CD4-positive, alpha-beta memory T cell (primary cell): Measurements from ENCODE around the gene MAP3K19. TPM values are rescaled to one million over a fixed set of nuclear protein-coding genes. Genes with fewer than 3 reads are reported as not detected.

ENCODE experiments used
- CTCF ChIA-PET: fragments of 350-600 bp; sonication (Branson Sonifier 250); formaldehyde crosslinking; loops from one replicate; lab custom pipeline; 2021; ENCODE audit warnings: inconsistent platforms; ENCODE audit not compliant: partially characterized antibody; lab: Charles Lee
- POLR2A ChIA-PET: fragments of 350-600 bp; sonication (Branson Sonifier 250); formaldehyde crosslinking; loops from one replicate; lab custom pipeline; 2021; ENCODE audit not compliant: partially characterized antibody; lab: Charles Lee
- DNase-seq, 5 donors: peaks; one replicate each; pipeline versions ENCODE4 v3.0.0 to v3.0.0-alpha.2; 2020 to 2022; ENCODE audit warnings: mixed read lengths in 1 of 5
- H3K27ac ChIP-seq: one replicate; pipeline ENCODE4 v1.7.0; 2013; ENCODE audit warnings: low read depth, low read length
- H3K27me3 ChIP-seq: 2 replicates; pipeline ENCODE4 v1.7.0; 2013; ENCODE audit warnings: mild to moderate bottlenecking, low read length, moderate library complexity; ENCODE audit not compliant: insufficient read depth
- H3K36me3 ChIP-seq: 2 replicates; pipeline ENCODE4 v1.7.0; 2013; ENCODE audit warnings: mild to moderate bottlenecking, low read length, moderate library complexity; ENCODE audit not compliant: insufficient read depth
- H3K4me1 ChIP-seq: 2 replicates; pipeline ENCODE4 v1.7.0; 2013; ENCODE audit warnings: mild to moderate bottlenecking, low read length, moderate library complexity; ENCODE audit not compliant: insufficient read depth
- H3K4me3 ChIP-seq, 2 donors: one replicate each; pipeline ENCODE4 v1.7.0; 2013; ENCODE audit warnings: low read length in 2 of 2, mild to moderate bottlenecking in 1 of 2
- H3K9me3 ChIP-seq, 2 donors: one replicate each; pipeline ENCODE4 v1.7.0; 2013; ENCODE audit warnings: low read length in 2 of 2, control low read depth in 1 of 2; ENCODE audit not compliant: control insufficient read depth in 1 of 2
- H3K27ac Mint-ChIP-seq, 7 donors: one replicate each; pipeline ENCODE4 v1.8.0; 2020 to 2021; ENCODE audit warnings: mixed read lengths in 7 of 7, mild to moderate bottlenecking in 6 of 7, inconsistent platforms in 3 of 7, moderate library complexity in 3 of 7
- H3K27me3 Mint-ChIP-seq, 2 donors: one replicate each; pipeline ENCODE4 v1.8.0; 2020 to 2021; ENCODE audit warnings: mixed read lengths in 2 of 2
- H3K36me3 Mint-ChIP-seq, 2 donors: one replicate each; pipeline ENCODE4 v1.8.0; 2020 to 2021; ENCODE audit warnings: mixed read lengths in 2 of 2, inconsistent platforms in 1 of 2, mild to moderate bottlenecking in 1 of 2
- H3K4me1 Mint-ChIP-seq, 4 donors: one replicate each; pipeline ENCODE4 v1.8.0; 2020 to 2021; ENCODE audit warnings: mixed read lengths in 4 of 4, mild to moderate bottlenecking in 1 of 4
- H3K4me3 Mint-ChIP-seq, 8 donors: one replicate each; pipeline ENCODE4 v1.8.0; 2020 to 2021; ENCODE audit warnings: mixed read lengths in 8 of 8, mild to moderate bottlenecking in 7 of 8, moderate library complexity in 6 of 8, inconsistent platforms in 3 of 8
- H3K9me3 Mint-ChIP-seq, 8 donors: one replicate each; pipeline ENCODE4 v1.8.0; 2020 to 2021; ENCODE audit warnings: mixed read lengths in 8 of 8, mild to moderate bottlenecking in 5 of 8, inconsistent platforms in 3 of 8, moderate library complexity in 1 of 8
- intact Hi-C: fragments of 100-400 bp; cut with micrococcal nuclease; formaldehyde crosslinking; loops from one replicate; pipeline ENCODE4 v1.15.1; 2023
- polyA plus RNA-seq, 2 donors: library from polyadenylated mRNA; unstranded; fragments of 300-500 nt; fragmentation: Illumina TruSeq; gene quantifications; one replicate each; pipeline ENCODE4 v1.2.3, GENCODE V29; 2021
- total RNA-seq, 2 experiments: library from RNA; stranded (reverse); gene quantifications; one replicate each; pipeline ENCODE4 v1.2.3, GENCODE V29; 2021

The MAP3K19 gene
- total and polyA plus RNA-seq, 4 experiments from 2014 or later: not detected

GRCh38 chr2:135064149-135064548 lies 16.9 kb upstream of the MAP3K19 start:
- H3K36me3 ChIP-seq: peaks cover 14% of the 10 kb centered on the region
- H3K9me3 ChIP-seq: no peaks in the 10 kb centered on the region
- H3K4me1 ChIP-seq: peaks cover 10% of the 10 kb centered on the region
- no peaks in the 10 kb centered on the region for H3K27me3 ChIP-seq
- Mint-ChIP-seq H3K4me1 (peaks cover 34 to 62% (median 46%) of the 10 kb centered on the region in 4 donors), H3K9me3 (peaks cover 0 to 3% (median 0%) of the 10 kb centered on the region in 8 donors), H3K27me3 (no peaks in the 10 kb centered on the region), H3K36me3 (peaks cover 52 to 55% of the 10 kb centered on the region in 2 donors), H3K27ac (no peak overlapping the region), H3K4me3 (no peak overlapping the region)
- CTCF ChIA-PET: interaction anchor here (1.0 kb wide), 1 partner anchor 11 kb away, joined by 3 read pairs; no protein-coding TSS in a partner anchor
- no peak overlapping the region for H3K4me3 ChIP-seq
- POLR2A ChIA-PET: no interaction called here
- no peak overlapping the region for H3K27ac ChIP-seq
- intact Hi-C loops: no loop called here
- DNase-seq: no peak

- Histone ChIP-seq H3K27me3 (no peaks in the 10 kb centered on the region), H3K36me3 (peaks cover 14% of the 10 kb centered on the region), H3K27ac (no peak overlapping the region), H3K4me1 (peaks cover 10% of the 10 kb centered on the region), H3K9me3 (no peaks in the 10 kb centered on the region), H3K4me3 (no peak overlapping the region)
- H3K4me3 Mint-ChIP-seq: no peak overlapping the region
- DNase-seq: no peak
- CTCF ChIA-PET: no interaction called here
- POLR2A ChIA-PET: no interaction called here
- peaks cover 36 to 66% (median 45%) of the 10 kb centered on the region in 4 donors for H3K4me1 Mint-ChIP-seq
- H3K27me3 Mint-ChIP-seq: no peaks in the 10 kb centered on the region
- peaks cover 51 to 56% of the 10 kb centered on the region in 2 donors for H3K36me3 Mint-ChIP-seq
- peaks cover 0 to 3% (median 0%) of the 10 kb centered on the region in 8 donors for H3K9me3 Mint-ChIP-seq
- intact Hi-C loops: no loop called here
- no peak overlapping the region for H3K27ac Mint-ChIP-seq
Measured at GRCh38 chr2:135063210-135063609, 16.0 kb upstream of the MAP3K19 start.

- Mint-ChIP-seq H3K9me3 (peaks cover 0 to 3% (median 0%) of the 10 kb centered on the region in 8 donors), H3K27me3 (no peaks in the 10 kb centered on the region), H3K4me1 (peaks cover 41 to 64% (median 48%) of the 10 kb centered on the region in 4 donors), H3K4me3 (no peak overlapping the region), H3K27ac (no peak overlapping the region), H3K36me3 (peaks cover 48 to 52% of the 10 kb centered on the region in 2 donors)
- intact Hi-C loops: no loop called here
- no peaks in the 10 kb centered on the region for H3K27me3 ChIP-seq
- peaks cover 22% of the 10 kb centered on the region for H3K4me1 ChIP-seq
- POLR2A ChIA-PET: no interaction called here
- no peak overlapping the region for H3K4me3 ChIP-seq
- no peaks in the 10 kb centered on the region for H3K9me3 ChIP-seq
- CTCF ChIA-PET: no interaction called here
- H3K27ac ChIP-seq: no peak overlapping the region
- no peak for DNase-seq
- H3K36me3 ChIP-seq: peaks cover 14% of the 10 kb centered on the region
Measured at GRCh38 chr2:135059577-135059976, 12.3 kb upstream of the MAP3K19 start.

GRCh38 chr2:135056790-135057189 lies 9.5 kb upstream of the MAP3K19 start:
- H3K4me3 ChIP-seq: no peak overlapping the region
- ChIA-PET POLR2A (no interaction called here), CTCF (no interaction called here)
- H3K27me3 ChIP-seq: no peaks in the 10 kb centered on the region
- H3K4me1 Mint-ChIP-seq: peaks cover 36 to 57% (median 46%) of the 10 kb centered on the region in 4 donors
- H3K4me3 Mint-ChIP-seq: peak overlapping the region in 1 of 8 donors; percentile 58
- intact Hi-C loops: no loop called here
- no peaks in the 10 kb centered on the region for H3K9me3 Mint-ChIP-seq
- H3K27me3 Mint-ChIP-seq: no peaks in the 10 kb centered on the region
- H3K27ac ChIP-seq: no peak overlapping the region
- H3K36me3 ChIP-seq: peaks cover 8% of the 10 kb centered on the region
- peaks cover 24 to 39% of the 10 kb centered on the region in 2 donors for H3K36me3 Mint-ChIP-seq
- no peaks in the 10 kb centered on the region for H3K9me3 ChIP-seq
- peaks cover 39% of the 10 kb centered on the region for H3K4me1 ChIP-seq
- DNase-seq: no peak
- no peak overlapping the region for H3K27ac Mint-ChIP-seq

GRCh38 chr2:135055182-135055786 lies 8.0 kb upstream of the MAP3K19 start:
- POLR2A ChIA-PET: interaction anchor here (0.9 kb wide), 1 partner anchor 476 kb away, joined by 3 read pairs; the partner anchor contains the start of genes R3HDM1 and ZRANB3
- DNase-seq: no peak
- Histone ChIP-seq H3K27me3 (no peaks in the 10 kb centered on the region), H3K27ac (no peak overlapping the region), H3K4me3 (no peak overlapping the region), H3K4me1 (peaks cover 42% of the 10 kb centered on the region), H3K9me3 (no peaks in the 10 kb centered on the region), H3K36me3 (no peaks in the 10 kb centered on the region)
- intact Hi-C loops: no loop called here
- Mint-ChIP-seq H3K9me3 (no peaks in the 10 kb centered on the region), H3K27ac (peak overlapping the region in 3 of 7 donors; percentile 18 to 97 (median 70)), H3K36me3 (peaks cover 16 to 28% of the 10 kb centered on the region in 2 donors), H3K4me1 (peaks cover 33 to 65% (median 43%) of the 10 kb centered on the region in 4 donors), H3K27me3 (no peaks in the 10 kb centered on the region), H3K4me3 (peak overlapping the region in 7 of 8 donors; percentile 17 to 77 (median 47))
- CTCF ChIA-PET: no interaction called here

- Mint-ChIP-seq H3K27me3 (no peaks in the 10 kb centered on the region), H3K9me3 (no peaks in the 10 kb centered on the region), H3K27ac (peak overlapping the region; percentile 97 to 100 (median 100)), H3K4me3 (peak overlapping the region; percentile 92 to 99 (median 98)), H3K4me1 (peaks cover 25 to 56% (median 36%) of the 10 kb centered on the region in 4 donors), H3K36me3 (peaks cover 7 to 18% of the 10 kb centered on the region in 2 donors)
- CTCF ChIA-PET: interaction anchor here (0.6 to 1.6 kb wide), 2 partner anchors 12 to 657 kb away, joined by 3 to 5 read pairs; no protein-coding TSS in a partner anchor
- intact Hi-C loops: loop anchor here (1.0 to 5.0 kb wide), 9 partner anchors 74 to 1329 kb away; partner anchors contain the start of genes CCNT2, CXCR4, MCM6 and R3HDM1
- Histone ChIP-seq H3K27me3 (no peaks in the 10 kb centered on the region), H3K9me3 (no peaks in the 10 kb centered on the region), H3K4me3 (peak overlapping the region; percentile 98 to 99), H3K4me1 (peaks cover 40% of the 10 kb centered on the region), H3K36me3 (no peaks in the 10 kb centered on the region), H3K27ac (peak overlapping the region; percentile 97)
- DNase-seq: peak; percentile 21 to 39 (median 26)
- POLR2A ChIA-PET: interaction anchor here (0.9 to 3.1 kb wide), 10 partner anchors 14 to 1077 kb away, joined by 3 to 13 read pairs (median 8); partner anchors contain the start of genes CCNT2, MCM6, R3HDM1 and UBXN4
Measured at GRCh38 chr2:135052997-135053474, 5.8 kb upstream of the MAP3K19 start.
